ENCODE results near the gene FGF18.

Gene FGF18

GRCh38 chr5:171435908-171436307 lies 16.5 kb downstream of the FGF18 start:
- no peaks in the 10 kb centered on the region for H3K4me1 ChIP-seq
- no peak for TF ChIP-seq CTCF (IDR thresholded peaks at IDR 0.05)
- no peaks in the 10 kb centered on the region for H3K79me2 ChIP-seq
- no peaks in the 10 kb centered on the region for H3K36me3 ChIP-seq (ENCODE audit: control insufficient read depth, insufficient read depth, low read length)
- H3K4me2 ChIP-seq (ENCODE audit: low read length): no peak overlapping the region
- H3K9ac ChIP-seq: no peak overlapping the region
- H3K9me3 ChIP-seq (ENCODE audit: control insufficient read depth, low read length): no peaks in the 10 kb centered on the region
- H3K27ac ChIP-seq: no peak overlapping the region
- H3K27me3 ChIP-seq (ENCODE audit: control insufficient read depth, insufficient read depth, low read length): no peaks in the 10 kb centered on the region
- no peak overlapping the region for H2AFZ ChIP-seq
- no peak overlapping the region for H3K4me3 ChIP-seq (ENCODE audit: low read depth, low read length)

- no peaks in the 10 kb centered on the region for H3K36me3 ChIP-seq (ENCODE audit: control insufficient read depth, insufficient read depth, low read length)
- no peak overlapping the region for H3K4me3 ChIP-seq (ENCODE audit: low read depth, low read length)
- H3K27me3 ChIP-seq (ENCODE audit: control insufficient read depth, insufficient read depth, low read length): no peaks in the 10 kb centered on the region
- H3K9ac ChIP-seq: no peak overlapping the region
- no peak overlapping the region for H3K27ac ChIP-seq
- no peaks in the 10 kb centered on the region for H3K9me3 ChIP-seq (ENCODE audit: control insufficient read depth, low read length)
- no peaks in the 10 kb centered on the region for H3K4me1 ChIP-seq
- no peak for TF ChIP-seq CTCF (IDR thresholded peaks at IDR 0.05)
- H3K4me2 ChIP-seq (ENCODE audit: low read length): no peak overlapping the region
- no peaks in the 10 kb centered on the region for H3K79me2 ChIP-seq
- no peak overlapping the region for H2AFZ ChIP-seq
Observed at GRCh38 chr5:171436804-171437285, 17.4 kb downstream of the FGF18 start.

GRCh38 chr5:171437286-171437821 lies 17.9 kb downstream of the FGF18 start:
- no peaks in the 10 kb centered on the region for H3K79me2 ChIP-seq
- no peaks in the 10 kb centered on the region for H3K36me3 ChIP-seq (ENCODE audit: control insufficient read depth, insufficient read depth, low read length)
- H3K27me3 ChIP-seq (ENCODE audit: control insufficient read depth, insufficient read depth, low read length): no peaks in the 10 kb centered on the region
- no peaks in the 10 kb centered on the region for H3K9me3 ChIP-seq (ENCODE audit: control insufficient read depth, low read length)
- H3K4me2 ChIP-seq (ENCODE audit: low read length): no peak overlapping the region
- H3K4me3 ChIP-seq (ENCODE audit: low read depth, low read length): no peak overlapping the region
- no peak overlapping the region for H3K9ac ChIP-seq
- no peak overlapping the region for H2AFZ ChIP-seq
- H3K27ac ChIP-seq: no peak overlapping the region
- no peaks in the 10 kb centered on the region for H3K4me1 ChIP-seq
- no peak for TF ChIP-seq CTCF (IDR thresholded peaks at IDR 0.05)

GRCh38 chr5:171438738-171439137 lies 19.3 kb downstream of the FGF18 start:
- Histone ChIP-seq H3K79me2 (no peaks in the 10 kb centered on the region), H3K9ac (no peak overlapping the region), H3K4me1 (no peaks in the 10 kb centered on the region), H2AFZ (no peak overlapping the region), H3K9me3 (ENCODE audit: control insufficient read depth, low read length) (no peaks in the 10 kb centered on the region), H3K36me3 (ENCODE audit: control insufficient read depth, insufficient read depth, low read length) (no peaks in the 10 kb centered on the region), H3K27ac (no peak overlapping the region), H3K27me3 (ENCODE audit: control insufficient read depth, insufficient read depth, low read length) (no peaks in the 10 kb centered on the region), H3K4me3 (ENCODE audit: low read depth, low read length) (no peak overlapping the region), H3K4me2 (ENCODE audit: low read length) (no peak overlapping the region)
- no peak for TF ChIP-seq CTCF (IDR thresholded peaks at IDR 0.05)

- no peaks in the 10 kb centered on the region for H3K36me3 ChIP-seq (ENCODE audit: control insufficient read depth, insufficient read depth, low read length)
- H3K27me3 ChIP-seq (ENCODE audit: control insufficient read depth, insufficient read depth, low read length): no peaks in the 10 kb centered on the region
- no peak overlapping the region for H3K9ac ChIP-seq
- no peak overlapping the region for H2AFZ ChIP-seq
- H3K4me3 ChIP-seq (ENCODE audit: low read depth, low read length): no peak overlapping the region
- H3K27ac ChIP-seq: no peak overlapping the region
- H3K79me2 ChIP-seq: no peaks in the 10 kb centered on the region
- H3K9me3 ChIP-seq (ENCODE audit: control insufficient read depth, low read length): no peaks in the 10 kb centered on the region
- no peak for TF ChIP-seq CTCF (IDR thresholded peaks at IDR 0.05)
- no peaks in the 10 kb centered on the region for H3K4me1 ChIP-seq
- no peak overlapping the region for H3K4me2 ChIP-seq (ENCODE audit: low read length)
Observed at GRCh38 chr5:171441246-171441791, 21.9 kb downstream of the FGF18 start.

All from parathyroid adenoma (tissue), 2 donors.